Activated CD8-positive, alpha-beta T cell treated with anti-CD3 and anti-CD28 coated beads, Interleukin-2, amount 10 ng/mL, durations not matched to agents 7 days and 5 days (primary cell): ENCODE measurements around the gene MAPKAPK2. TPM values are rescaled to one million over a fixed set of nuclear protein-coding genes. Genes with fewer than 3 reads are reported as not detected.

Experiments
- ATAC-seq: fragments of 150-1000 bp; cut with Tn5 transposase; one replicate; pipeline ENCODE4 v1.10.0; 2021; ENCODE audit warnings: moderate library complexity
- CTCF ChIA-PET: fragments of 350-600 bp; sonication (Branson Sonifier 250); formaldehyde crosslinking; loops from one replicate; lab custom pipeline; 2021; ENCODE audit warnings: antibody characterized with exemption; lab: Charles Lee
- POLR2A ChIA-PET: fragments of 350-600 bp; sonication (Branson Sonifier 250); formaldehyde crosslinking; loops from one replicate; lab custom pipeline; 2021; ENCODE audit warnings: antibody characterized with exemption; lab: Charles Lee
- DNase-seq: peaks from one replicate; pipeline ENCODE4 v3.0.0-alpha.2; 2020
- H3K27ac Mint-ChIP-seq: one replicate; pipeline ENCODE4 v1.8.0; 2021; ENCODE audit warnings: mild to moderate bottlenecking, mixed read lengths
- H3K27me3 Mint-ChIP-seq: one replicate; pipeline ENCODE4 v1.8.0; 2021; ENCODE audit warnings: low read depth, mixed read lengths
- H3K36me3 Mint-ChIP-seq: one replicate; pipeline ENCODE4 v1.8.0; 2021; ENCODE audit warnings: low read depth, mixed read lengths
- H3K4me1 Mint-ChIP-seq: one replicate; pipeline ENCODE4 v1.8.0; 2021; ENCODE audit warnings: low read depth, mixed read lengths
- H3K4me3 Mint-ChIP-seq: one replicate; pipeline ENCODE4 v1.8.0; 2021; ENCODE audit warnings: mild to moderate bottlenecking, mixed read lengths
- H3K9me3 Mint-ChIP-seq: one replicate; pipeline ENCODE4 v1.8.0; 2022; ENCODE audit warnings: mixed read lengths; ENCODE audit not compliant: insufficient read depth
- total RNA-seq, 2 experiments: library from RNA; stranded (reverse); gene quantifications; one replicate each; pipeline ENCODE4 v1.2.3, GENCODE V29; 2021

The MAPKAPK2 gene
- total RNA-seq, 2 experiments from 2014 or later: 59.0 to 61.3 TPM

DNA sequence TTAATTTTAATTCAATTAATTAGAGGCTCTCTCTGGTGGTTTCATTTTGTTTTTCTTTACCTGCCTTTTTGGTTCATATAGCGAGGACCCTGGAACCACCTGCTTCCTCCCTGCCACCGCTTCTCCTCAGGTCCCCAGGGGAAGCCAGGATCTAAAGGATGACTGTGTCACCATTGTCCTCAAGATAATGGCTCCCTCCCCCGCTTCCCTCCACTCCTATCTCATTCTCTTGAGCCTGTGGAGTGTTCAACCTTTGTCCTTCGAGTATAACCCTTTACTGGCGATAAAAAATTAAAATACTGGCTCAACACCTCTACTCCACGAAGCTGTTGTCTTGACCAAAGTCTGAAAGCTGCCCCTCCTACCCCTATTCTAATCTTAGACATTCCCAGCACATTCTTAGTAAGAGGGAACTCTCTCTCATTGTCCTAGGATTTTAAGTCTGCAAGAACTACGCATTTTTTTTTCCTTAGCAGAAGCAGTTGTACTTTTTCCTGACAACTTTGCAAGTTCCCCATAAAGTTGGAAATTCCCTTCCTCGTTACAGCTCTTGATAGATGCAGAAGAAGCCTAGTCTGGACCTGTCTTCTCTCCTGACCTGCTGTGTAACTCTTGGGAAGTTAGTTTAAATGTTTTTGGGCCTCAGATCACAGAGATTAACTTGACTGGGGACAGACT is 12.6 kb upstream of the MAPKAPK2 start:
- ChIA-PET CTCF (interaction anchor here (0.8 to 21.7 kb wide), 6 partner anchors 8 to 241 kb away, joined by 3 to 647 read pairs (median 10); partner anchors contain the start of gene DYRK3), POLR2A (interaction anchor here (1.2 kb wide), 1 partner anchor 60 kb away, joined by 4 read pairs; the partner anchor contains the start of gene EIF2D)
- ATAC-seq: no peak
- Mint-ChIP-seq H3K9me3 (no peaks in the 10 kb centered on the region), H3K27me3 (peaks cover 8% of the 10 kb centered on the region), H3K4me1 (peaks cover 9% of the 10 kb centered on the region), H3K27ac (no peak overlapping the region), H3K36me3 (no peaks in the 10 kb centered on the region), H3K4me3 (no peak overlapping the region)
- DNase-seq: no peak

DNA sequence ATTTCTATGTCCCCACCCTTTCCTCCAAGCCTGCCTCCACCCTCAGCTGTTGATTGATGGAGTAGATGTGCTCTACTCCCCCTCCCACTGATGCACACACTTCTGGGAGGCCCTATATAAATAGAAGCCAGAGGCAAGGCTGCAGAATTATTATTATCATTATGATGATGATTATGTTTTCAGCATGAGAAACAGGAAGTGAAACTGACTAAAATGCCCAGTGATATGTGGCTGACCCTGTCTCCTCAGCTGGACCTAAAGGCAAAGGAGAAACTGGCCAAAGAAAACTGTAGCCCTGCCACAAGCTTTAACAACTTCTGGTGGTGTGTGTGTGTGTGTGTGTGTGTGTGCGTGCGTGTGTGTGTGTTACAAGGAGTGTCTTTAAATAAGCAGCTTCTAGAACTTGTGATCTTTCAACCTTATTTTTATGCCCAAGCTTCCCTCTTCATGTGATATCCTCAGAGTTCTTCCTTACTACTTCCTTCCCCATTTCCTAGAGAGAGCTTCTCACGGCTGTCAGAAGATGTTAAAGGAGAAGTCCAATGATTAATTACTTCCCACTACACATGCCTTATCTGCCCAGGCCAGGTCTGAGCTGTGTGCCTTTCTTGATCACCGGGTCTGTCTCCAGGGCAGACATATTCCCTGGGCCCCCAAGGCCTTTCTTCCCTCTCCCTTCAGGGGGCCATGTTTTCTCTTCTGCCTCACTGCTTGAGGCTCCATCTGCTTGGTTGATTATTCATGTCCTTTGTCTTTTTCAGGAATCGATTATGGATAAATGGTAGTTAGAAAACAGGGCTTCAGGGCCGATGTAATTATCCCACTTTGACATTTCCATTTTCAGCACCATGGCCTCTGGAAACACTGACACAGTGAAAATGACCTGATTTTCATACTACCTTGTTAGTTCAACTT is 11.6 kb upstream of the MAPKAPK2 start:
- Mint-ChIP-seq H3K36me3 (no peaks in the 10 kb centered on the region), H3K27me3 (peaks cover 4% of the 10 kb centered on the region), H3K9me3 (no peaks in the 10 kb centered on the region), H3K4me3 (no peak overlapping the region), H3K4me1 (peaks cover 6% of the 10 kb centered on the region), H3K27ac (no peak overlapping the region)
- ChIA-PET POLR2A (interaction anchor here (0.7 to 1.2 kb wide), 2 partner anchors 45 to 61 kb away, joined by 4 read pairs; partner anchors contain the start of gene EIF2D), CTCF (interaction anchor here (0.8 to 21.7 kb wide), 9 partner anchors 9 to 240 kb away, joined by 3 to 647 read pairs (median 4); partner anchors contain the start of gene DYRK3)
- no peak for ATAC-seq
- no peak for DNase-seq

DNA sequence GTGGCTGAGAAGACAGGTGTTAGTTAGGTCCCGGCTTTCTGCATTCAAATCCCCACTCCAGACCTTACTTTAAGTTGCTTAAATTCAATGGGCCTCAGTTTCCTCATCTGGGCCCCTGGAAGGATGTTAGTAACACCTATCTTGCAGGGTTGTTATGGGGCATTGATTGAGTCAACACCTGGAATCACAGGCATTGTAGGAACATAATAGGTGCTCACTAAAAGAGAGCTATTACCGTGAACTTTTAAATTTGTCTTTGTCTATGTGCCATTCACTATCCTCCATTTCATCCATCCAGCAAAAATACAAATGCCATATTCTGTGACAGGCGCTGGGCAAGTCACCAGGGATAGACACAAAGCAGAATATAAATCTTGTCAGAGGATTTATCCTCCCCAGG is 10.5 kb upstream of the MAPKAPK2 start:
- POLR2A ChIA-PET: interaction anchor here (0.6 kb wide), 2 partner anchors 30 to 180 kb away, joined by 3 to 5 read pairs; no protein-coding TSS in a partner anchor
- no peaks in the 10 kb centered on the region for H3K36me3 Mint-ChIP-seq
- H3K27ac Mint-ChIP-seq: no peak overlapping the region
- no peak overlapping the region for H3K4me3 Mint-ChIP-seq
- ATAC-seq (no peak), DNase-seq (no peak)
- H3K4me1 Mint-ChIP-seq: peaks cover 2% of the 10 kb centered on the region
- no peaks in the 10 kb centered on the region for H3K9me3 Mint-ChIP-seq
- CTCF ChIA-PET: interaction anchor here (1.2 to 21.7 kb wide), 6 partner anchors 9 to 238 kb away, joined by 3 to 647 read pairs (median 10); partner anchors contain the start of gene DYRK3
- H3K27me3 Mint-ChIP-seq: peaks cover 4% of the 10 kb centered on the region

- peaks cover 4% of the 10 kb centered on the region for H3K27me3 Mint-ChIP-seq
- POLR2A ChIA-PET: no interaction called here
- H3K27ac Mint-ChIP-seq: no peak overlapping the region
- H3K9me3 Mint-ChIP-seq: no peaks in the 10 kb centered on the region
- CTCF ChIA-PET: interaction anchor here (0.9 to 7.0 kb wide), 6 partner anchors 8 to 307 kb away, joined by 3 to 88 read pairs (median 4); no protein-coding TSS in a partner anchor
- H3K4me3 Mint-ChIP-seq: no peak overlapping the region
- no peaks in the 10 kb centered on the region for H3K36me3 Mint-ChIP-seq
- H3K4me1 Mint-ChIP-seq: peaks cover 3% of the 10 kb centered on the region
- ATAC-seq (no peak), DNase-seq (no peak)
These were observed 9.9 kb upstream of the MAPKAPK2 start for GRCh38 chr1:206674745-206675175.

DNA sequence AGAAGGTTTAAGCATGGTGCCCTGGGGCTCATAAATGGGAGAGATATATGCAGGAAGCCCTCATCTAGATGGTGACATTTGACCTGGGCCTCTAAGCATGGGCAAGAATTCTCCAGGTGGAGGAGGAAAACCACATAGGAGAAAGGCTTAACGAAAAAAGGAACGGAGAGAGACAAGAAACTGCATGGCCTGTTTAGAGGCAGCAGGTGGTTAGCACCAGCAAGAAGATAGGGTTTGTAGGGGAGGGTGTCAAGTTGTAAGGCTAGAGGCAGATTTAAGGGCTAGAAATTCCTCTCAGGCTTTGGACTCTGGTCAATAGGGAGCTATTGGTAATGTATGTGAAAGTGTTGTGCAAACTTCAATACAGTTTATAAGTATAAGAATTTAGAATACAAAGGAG is 8.2 kb upstream of the MAPKAPK2 start:
- no peaks in the 10 kb centered on the region for H3K9me3 Mint-ChIP-seq
- POLR2A ChIA-PET: no interaction called here
- CTCF ChIA-PET: interaction anchor here (1.3 to 7.0 kb wide), 4 partner anchors 12 to 133 kb away, joined by 3 to 88 read pairs (median 4); no protein-coding TSS in a partner anchor
- H3K4me1 Mint-ChIP-seq: peaks cover 10% of the 10 kb centered on the region
- DNase-seq (no peak), ATAC-seq (no peak)
- no peak overlapping the region for H3K4me3 Mint-ChIP-seq
- no peak overlapping the region for H3K27ac Mint-ChIP-seq
- peaks cover 3% of the 10 kb centered on the region for H3K27me3 Mint-ChIP-seq
- H3K36me3 Mint-ChIP-seq: no peaks in the 10 kb centered on the region

- no peak for DNase-seq
- Mint-ChIP-seq H3K4me3 (no peak overlapping the region), H3K27ac (no peak overlapping the region), H3K4me1 (peaks cover 10% of the 10 kb centered on the region), H3K27me3 (peaks cover 16% of the 10 kb centered on the region), H3K36me3 (no peaks in the 10 kb centered on the region), H3K9me3 (no peaks in the 10 kb centered on the region)
- POLR2A ChIA-PET: no interaction called here
- no peak for ATAC-seq
- CTCF ChIA-PET: no interaction called here
These were observed 6.2 kb upstream of the MAPKAPK2 start for GRCh38 chr1:206678490-206678889.

DNA sequence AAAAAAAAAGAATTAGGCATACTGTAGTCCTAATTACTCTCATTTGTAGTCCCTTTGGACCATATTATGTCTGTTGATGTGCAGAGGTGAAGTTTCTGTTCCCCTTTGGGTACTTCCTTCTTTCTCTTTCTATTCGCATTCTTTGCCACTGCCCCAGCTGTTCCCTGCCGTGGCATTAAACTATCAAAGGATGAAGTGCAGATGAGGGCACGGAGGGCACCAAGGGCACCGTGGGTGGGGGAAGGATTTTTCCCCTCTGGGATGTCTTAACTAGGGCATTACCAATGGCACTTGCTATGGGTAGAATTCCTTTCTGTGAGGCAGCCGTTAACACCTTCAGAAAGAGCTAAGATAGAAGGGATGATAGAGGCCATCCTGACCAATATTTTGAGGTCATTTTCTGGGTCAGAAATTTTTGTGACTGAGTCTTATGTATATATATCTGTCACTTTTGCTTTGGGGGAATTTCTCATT is 4.9 kb upstream of the MAPKAPK2 start:
- H3K36me3 Mint-ChIP-seq: no peaks in the 10 kb centered on the region
- H3K4me1 Mint-ChIP-seq: peaks cover 16% of the 10 kb centered on the region
- H3K27ac Mint-ChIP-seq: no peak overlapping the region
- ATAC-seq (no peak), DNase-seq (no peak)
- POLR2A ChIA-PET: interaction anchor here (1.0 kb wide), 1 partner anchor 45 kb away, joined by 3 read pairs; the partner anchor contains the start of gene DYRK3
- CTCF ChIA-PET: interaction anchor here (0.9 to 1.4 kb wide), 6 partner anchors 12 to 233 kb away, joined by 3 to 12 read pairs (median 3); partner anchors contain the start of gene DYRK3
- H3K27me3 Mint-ChIP-seq: peaks cover 20% of the 10 kb centered on the region
- no peaks in the 10 kb centered on the region for H3K9me3 Mint-ChIP-seq
- peak overlapping the region; percentile 29 for H3K4me3 Mint-ChIP-seq

GRCh38 chr1:206680279-206680678 is 4.4 kb upstream of the MAPKAPK2 start:
- Mint-ChIP-seq H3K4me1 (peaks cover 16% of the 10 kb centered on the region), H3K9me3 (no peaks in the 10 kb centered on the region), H3K27ac (no peak overlapping the region), H3K36me3 (no peaks in the 10 kb centered on the region), H3K4me3 (no peak overlapping the region), H3K27me3 (peaks cover 20% of the 10 kb centered on the region)
- ChIA-PET POLR2A (interaction anchor here (1.0 kb wide), 1 partner anchor 45 kb away, joined by 3 read pairs; the partner anchor contains the start of gene DYRK3), CTCF (interaction anchor here (1.0 to 1.4 kb wide), 5 partner anchors 12 to 232 kb away, joined by 3 to 12 read pairs (median 3); partner anchors contain the start of gene DYRK3)
- DNase-seq (no peak), ATAC-seq (no peak)

DNA sequence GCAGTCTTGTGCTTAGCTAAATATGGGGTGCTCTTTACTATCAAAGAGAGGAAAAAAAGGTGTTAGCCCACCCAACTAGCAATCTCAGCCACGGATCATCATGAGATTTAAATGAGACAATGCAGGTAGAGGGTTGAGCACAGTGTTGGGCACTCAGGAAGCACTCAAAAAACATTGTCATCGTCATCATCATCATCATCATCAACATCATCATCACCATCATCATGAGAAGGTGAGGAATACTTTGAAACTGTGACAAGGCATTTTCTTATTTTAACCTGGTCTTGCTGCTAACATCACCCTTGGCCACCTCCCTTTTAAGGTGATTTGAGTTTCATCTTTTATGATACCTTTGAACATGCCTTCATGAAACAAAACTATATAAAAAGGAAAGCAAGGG is 3.3 kb upstream of the MAPKAPK2 start:
- CTCF ChIA-PET: interaction anchor here (0.7 to 4.3 kb wide), 2 partner anchors 17 to 69 kb away, joined by 4 to 31 read pairs; no protein-coding TSS in a partner anchor
- Mint-ChIP-seq H3K4me1 (peaks cover 19% of the 10 kb centered on the region), H3K9me3 (no peaks in the 10 kb centered on the region), H3K36me3 (peaks cover 3% of the 10 kb centered on the region), H3K27ac (no peak overlapping the region), H3K27me3 (peaks cover 20% of the 10 kb centered on the region), H3K4me3 (no peak overlapping the region)
- DNase-seq (no peak), ATAC-seq (no peak)
- POLR2A ChIA-PET: no interaction called here

DNA sequence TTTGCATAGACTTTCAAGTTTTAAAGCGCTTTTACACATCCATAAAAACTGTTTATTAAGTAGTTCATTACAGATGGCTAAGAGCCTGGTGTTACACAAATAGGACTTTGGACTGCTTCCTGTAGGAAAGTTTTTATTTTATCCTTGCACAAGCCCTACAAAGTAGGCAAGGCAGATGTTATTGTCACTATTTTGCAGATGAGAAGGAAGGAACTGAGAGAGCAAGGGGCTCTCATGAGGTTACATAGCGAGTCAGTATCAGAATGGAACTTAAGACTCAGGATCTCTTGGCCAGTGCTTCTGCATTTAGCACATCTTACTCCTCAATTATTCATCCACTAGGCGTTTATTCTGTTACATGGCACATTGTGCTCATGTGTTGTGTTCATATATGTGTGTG is 2.6 kb upstream of the MAPKAPK2 start:
- Mint-ChIP-seq H3K4me1 (peaks cover 26% of the 10 kb centered on the region), H3K27me3 (peaks cover 20% of the 10 kb centered on the region), H3K9me3 (no peaks in the 10 kb centered on the region), H3K4me3 (no peak overlapping the region), H3K27ac (no peak overlapping the region), H3K36me3 (peaks cover 3% of the 10 kb centered on the region)
- ATAC-seq (no peak), DNase-seq (no peak)
- POLR2A ChIA-PET: no interaction called here
- CTCF ChIA-PET: interaction anchor here (1.1 to 4.3 kb wide), 2 partner anchors 8 to 18 kb away, joined by 3 to 31 read pairs; no protein-coding TSS in a partner anchor

- Mint-ChIP-seq H3K27me3 (peaks cover 20% of the 10 kb centered on the region), H3K27ac (no peak overlapping the region), H3K4me1 (peaks cover 37% of the 10 kb centered on the region), H3K9me3 (no peaks in the 10 kb centered on the region), H3K4me3 (no peak overlapping the region), H3K36me3 (peaks cover 3% of the 10 kb centered on the region)
- DNase-seq (no peak), ATAC-seq (no peak)
- CTCF ChIA-PET: interaction anchor here (1.1 to 4.3 kb wide), 4 partner anchors 9 to 25 kb away, joined by 3 to 31 read pairs (median 3); no protein-coding TSS in a partner anchor
- POLR2A ChIA-PET: interaction anchor here (1.4 kb wide), 1 partner anchor 19 kb away, joined by 3 read pairs; no protein-coding TSS in a partner anchor
These were observed 1.4 kb upstream of the MAPKAPK2 start for GRCh38 chr1:206683313-206683712.
